DOHH2 (cell line): ENCODE results near the gene HJV.

Experiments
- H3F3A ChIP-seq: fragments of 200-600 bp; sonication (generic), shearing (Covaris generic); 2 replicates; pipeline ENCODE4 v1.6.0; 2016; ENCODE audit warnings: antibody characterized with exemption, mild to moderate bottlenecking; ENCODE audit not compliant: control insufficient read depth, insufficient read depth
- H3K27ac ChIP-seq: fragments of 200-600 bp; sonication (generic); 2 replicates; pipeline ENCODE4 v1.5.1; 2014; ENCODE audit warnings: low read depth, mild to moderate bottlenecking, low read length, moderate library complexity
- H3K27me3 ChIP-seq: fragments of 200-600 bp; sonication (generic); 2 replicates; pipeline ENCODE4 v1.6.1; 2014; ENCODE audit warnings: mild to moderate bottlenecking, low read length, mixed read lengths; ENCODE audit not compliant: control insufficient read depth
- H3K36me3 ChIP-seq: fragments of 200-600 bp; sonication (generic); 2 replicates; pipeline ENCODE4 v1.6.1; 2014; ENCODE audit warnings: mild to moderate bottlenecking, low read length, moderate library complexity, mixed read lengths; ENCODE audit not compliant: control insufficient read depth
- H3K4me1 ChIP-seq: fragments of 200-600 bp; sonication (generic); 2 replicates; pipeline ENCODE4 v1.6.1; 2014; ENCODE audit warnings: mild to moderate bottlenecking, low read length, mixed read lengths; ENCODE audit not compliant: control insufficient read depth
- H3K4me2 ChIP-seq: fragments of 200-600 bp; sonication (generic); 2 replicates; pipeline ENCODE4 v1.6.0; 2014; ENCODE audit warnings: mild to moderate bottlenecking, low read length, moderate library complexity
- H3K4me3 ChIP-seq: fragments of 200-600 bp; sonication (generic); 2 replicates; pipeline ENCODE4 v1.5.1; 2014; ENCODE audit warnings: mild to moderate bottlenecking, low read length, mixed read lengths
- H3K79me2 ChIP-seq: fragments of 200-600 bp; sonication (generic); 2 replicates; pipeline ENCODE4 v1.6.1; 2014; ENCODE audit warnings: mild to moderate bottlenecking, low read length, mixed read lengths; ENCODE audit not compliant: control insufficient read depth
- H3K9me2 ChIP-seq: fragments of 200-600 bp; sonication (generic); replicated peaks from 2 replicates; pipeline ENCODE4 v1.6.1; 2014; ENCODE audit warnings: mild to moderate bottlenecking, low read length, mixed read lengths; ENCODE audit not compliant: control insufficient read depth
- H3K9me3 ChIP-seq: fragments of 200-600 bp; sonication (generic); 2 replicates; pipeline ENCODE4 v1.6.1; 2014; ENCODE audit warnings: antibody characterized with exemption, low read length, mixed read lengths; ENCODE audit not compliant: control insufficient read depth, insufficient read depth
- H4K20me1 ChIP-seq: fragments of 200-600 bp; sonication (generic); 2 replicates; pipeline ENCODE4 v1.6.0; 2014; ENCODE audit warnings: low read depth, mild to moderate bottlenecking, antibody characterized with exemption, low read length, moderate library complexity; ENCODE audit not compliant: control insufficient read depth, insufficient read depth
- CTCF ChIP-seq: fragments of 200-600 bp; sonication (generic); IDR thresholded peaks from one replicate; pipeline ENCODE4 v1.5.1; 2014; ENCODE audit warnings: antibody characterized with exemption, mild to moderate bottlenecking, low read depth, low read length; ENCODE audit not compliant: poor library complexity, severe bottlenecking
- EZH2phosphoT487 ChIP-seq: fragments of 200-600 bp; sonication (generic); IDR thresholded peaks from 2 replicates; pipeline ENCODE4 v1.6.1; 2017; ENCODE audit warnings: borderline replicate concordance, mild to moderate bottlenecking, antibody characterized with exemption, low read length, moderate library complexity, mixed read lengths

HJV gene

GRCh38 chr1:145974721-145975120 lies 46.8 kb downstream of the HJV start:
- H3K27ac ChIP-seq, result no peak overlapping the region
- peaks cover 27% of the 10 kb centered on the region for H3K4me1 ChIP-seq
- no peaks in the 10 kb centered on the region for H3K9me3 ChIP-seq
- TF ChIP-seq EZH2phosphoT487, result no peak
- TF ChIP-seq CTCF, result no peak
- H3K27me3 ChIP-seq, result no peaks in the 10 kb centered on the region
- no peak overlapping the region for H3K4me2 ChIP-seq
- no peaks in the 10 kb centered on the region for H3K79me2 ChIP-seq
- no peak overlapping the region for H3K4me3 ChIP-seq
- no peaks in the 10 kb centered on the region for H3K9me2 ChIP-seq
- H3K36me3 ChIP-seq, result peaks cover 15% of the 10 kb centered on the region
- peaks cover 18% of the 10 kb centered on the region for H3F3A ChIP-seq
- H4K20me1 ChIP-seq, result no peaks in the 10 kb centered on the region

GRCh38 chr1:145972580-145972979 lies 49.0 kb downstream of the HJV start:
- Histone ChIP-seq H3K27ac (no peak overlapping the region), H3K4me1 (peaks cover 6% of the 10 kb centered on the region), H3K9me2 (no peaks in the 10 kb centered on the region), H3K79me2 (peaks cover under 1% of the 10 kb centered on the region; the same call in 1 of the 2 replicates), H3K36me3 (peaks cover 2% of the 10 kb centered on the region), H4K20me1 (no peaks in the 10 kb centered on the region), H3K4me3 (no peak overlapping the region), H3K27me3 (no peaks in the 10 kb centered on the region), H3K9me3 (no peaks in the 10 kb centered on the region; the same call in 1 of the 2 replicates), H3F3A (0 out of 2 replicates have a peak, but pooled peaks cover 2% of the 10 kb centered on the region), H3K4me2 (no peak overlapping the region)
- TF ChIP-seq EZH2phosphoT487 (no peak), CTCF (no peak)
